Measurements from ENCODE around the gene PAPPA.

DNA sequence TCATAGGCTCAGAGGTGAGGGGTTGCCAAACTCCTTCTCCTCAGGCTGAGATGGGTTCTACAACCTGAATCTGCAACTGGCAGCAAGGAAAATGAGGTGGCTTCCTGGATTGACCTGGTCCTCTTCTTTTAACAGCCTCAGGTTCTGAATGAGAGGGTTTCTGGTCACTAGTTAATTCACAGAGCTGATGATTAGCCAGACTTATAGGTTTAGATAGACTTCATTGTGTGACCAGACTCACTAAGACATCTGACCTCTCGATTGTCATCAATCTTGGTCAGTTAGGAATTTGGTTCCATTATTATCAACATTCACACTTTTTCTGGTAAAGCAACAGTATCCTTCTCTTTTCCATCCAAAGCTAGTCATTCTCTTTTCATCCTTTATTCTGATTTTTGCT lies 257.9 kb downstream of the PAPPA start:
- TF ChIP-seq, protein P1, sequence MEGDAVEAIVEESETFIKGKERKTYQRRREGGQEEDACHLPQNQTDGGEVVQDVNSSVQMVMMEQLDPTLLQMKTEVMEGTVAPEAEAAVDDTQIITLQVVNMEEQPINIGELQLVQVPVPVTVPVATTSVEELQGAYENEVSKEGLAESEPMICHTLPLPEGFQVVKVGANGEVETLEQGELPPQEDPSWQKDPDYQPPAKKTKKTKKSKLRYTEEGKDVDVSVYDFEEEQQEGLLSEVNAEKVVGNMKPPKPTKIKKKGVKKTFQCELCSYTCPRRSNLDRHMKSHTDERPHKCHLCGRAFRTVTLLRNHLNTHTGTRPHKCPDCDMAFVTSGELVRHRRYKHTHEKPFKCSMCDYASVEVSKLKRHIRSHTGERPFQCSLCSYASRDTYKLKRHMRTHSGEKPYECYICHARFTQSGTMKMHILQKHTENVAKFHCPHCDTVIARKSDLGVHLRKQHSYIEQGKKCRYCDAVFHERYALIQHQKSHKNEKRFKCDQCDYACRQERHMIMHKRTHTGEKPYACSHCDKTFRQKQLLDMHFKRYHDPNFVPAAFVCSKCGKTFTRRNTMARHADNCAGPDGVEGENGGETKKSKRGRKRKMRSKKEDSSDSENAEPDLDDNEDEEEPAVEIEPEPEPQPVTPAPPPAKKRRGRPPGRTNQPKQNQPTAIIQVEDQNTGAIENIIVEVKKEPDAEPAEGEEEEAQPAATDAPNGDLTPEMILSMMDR (conservative IDR thresholded peaks at IDR 0.05), result no peak
- TF ChIP-seq ZFX (IDR thresholded peaks at IDR 0.05), result no peak
